GM23338 (cell line): ENCODE results near the gene FIP1L1. TPM values are rescaled to one million over a fixed set of nuclear protein-coding genes. Genes with fewer than 3 reads are reported as not detected.

ENCODE experiments used
- ATAC-seq: fragments of 200-7000 bp; cut with Tn5 transposase; 3 replicates; pipeline ENCODE4 v1.9.1; 2020
- DNase-seq: peaks from one replicate; pipeline ENCODE4 v3.0.0-alpha.2; 2015; ENCODE audit warnings: low spot score
- H2AFZ ChIP-seq: fragments of 200-600 bp; sonication (generic); 2 replicates; pipeline ENCODE4 v1.8.0; 2016; ENCODE audit warnings: antibody characterized with exemption, mild to moderate bottlenecking, moderate library complexity
- H3F3A ChIP-seq: fragments of 200-600 bp; sonication (generic); replicated peaks from 2 replicates; pipeline ENCODE4 v1.8.0; 2017; ENCODE audit warnings: antibody characterized with exemption, mixed run types, low read depth
- H3K27ac ChIP-seq: fragments of 200-600 bp; sonication (generic); 2 replicates; pipeline ENCODE4 v1.6.1; 2016; ENCODE audit warnings: low read depth
- H3K27me3 ChIP-seq: fragments of 200-600 bp; sonication (generic); 2 replicates; pipeline ENCODE4 v1.8.0; 2016; ENCODE audit warnings: mild to moderate bottlenecking, mixed run types, moderate library complexity; ENCODE audit not compliant: insufficient read depth
- H3K36me3 ChIP-seq: fragments of 200-600 bp; sonication (generic); 2 replicates; pipeline ENCODE4 v1.8.0; 2016; ENCODE audit warnings: mild to moderate bottlenecking; ENCODE audit not compliant: insufficient read depth
- H3K4me1 ChIP-seq: fragments of 200-600 bp; sonication (generic); 2 replicates; pipeline ENCODE4 v1.8.0; 2016; ENCODE audit warnings: mild to moderate bottlenecking, moderate library complexity; ENCODE audit not compliant: insufficient read depth
- H3K4me2 ChIP-seq: fragments of 200-600 bp; sonication (generic); 2 replicates; pipeline ENCODE4 v1.7.1; 2017; ENCODE audit warnings: mixed run types
- H3K4me3 ChIP-seq: fragments of 200-600 bp; sonication (generic); 2 replicates; pipeline ENCODE4 v1.6.1; 2016; ENCODE audit warnings: mixed run types
- H3K79me2 ChIP-seq: fragments of 200-600 bp; sonication (generic); replicated peaks from 2 replicates; pipeline ENCODE4 v1.8.0; 2017; ENCODE audit warnings: mild to moderate bottlenecking; ENCODE audit not compliant: insufficient read depth
- H3K9me2 ChIP-seq: fragments of 200-600 bp; sonication (generic); 2 replicates; pipeline ENCODE4 v1.8.0; 2017; ENCODE audit not compliant: insufficient read depth
- H4K20me1 ChIP-seq: fragments of 200-600 bp; sonication (generic); replicated peaks from 2 replicates; pipeline ENCODE4 v1.8.0; 2017; ENCODE audit warnings: mild to moderate bottlenecking; ENCODE audit not compliant: insufficient read depth
- H3K27ac Mint-ChIP-seq: 2 replicates; pipeline ENCODE4 v1.8.0; 2020; ENCODE audit warnings: inconsistent platforms, mild to moderate bottlenecking, moderate library complexity, mixed read lengths
- H3K27me3 Mint-ChIP-seq: 3 replicates; pipeline ENCODE4 v1.8.0; 2022; ENCODE audit warnings: low read depth, mild to moderate bottlenecking, moderate library complexity, mixed read lengths, inconsistent platforms; ENCODE audit not compliant: insufficient read depth, poor library complexity
- H3K36me3 Mint-ChIP-seq: 3 replicates; pipeline ENCODE4 v1.8.0; 2021; ENCODE audit warnings: low read depth, mild to moderate bottlenecking, inconsistent platforms, moderate library complexity, mixed read lengths
- H3K4me1 Mint-ChIP-seq: 3 replicates; pipeline ENCODE4 v1.8.0; 2020; ENCODE audit warnings: mild to moderate bottlenecking, inconsistent platforms, mixed read lengths
- H3K4me3 Mint-ChIP-seq: 3 replicates; pipeline ENCODE4 v1.8.0; 2021; ENCODE audit warnings: moderate library complexity, mild to moderate bottlenecking, inconsistent platforms, mixed read lengths
- H3K9me3 Mint-ChIP-seq: 3 replicates; pipeline ENCODE4 v1.8.0; 2020; ENCODE audit warnings: moderate library complexity, mild to moderate bottlenecking, inconsistent platforms, mixed read lengths
- EZH2 ChIP-seq: fragments of 200-600 bp; sonication (generic); IDR thresholded peaks from one replicate; pipeline ENCODE4 v1.8.0; 2017; ENCODE audit warnings: antibody characterized with exemption, mild to moderate bottlenecking, low read depth; ENCODE audit not compliant: unreplicated experiment
- REST ChIP-seq: IDR thresholded peaks from one replicate; pipeline ENCODE4 v1.6.1; 2018; ENCODE audit warnings: antibody characterized with exemption; ENCODE audit not compliant: unreplicated experiment
- ZNF114 ChIP-seq: fragments of 250-450 bp; sonication (Bioruptor Pico); IDR thresholded peaks from 2 replicates; pipeline ENCODE4 v1.5.0; 2020; ENCODE audit warnings: mild to moderate bottlenecking, moderate library complexity
- ZNF331 ChIP-seq: fragments of 250-450 bp; sonication (Bioruptor Pico); IDR thresholded peaks from 2 replicates; pipeline ENCODE4 v1.5.0; 2020; ENCODE audit warnings: low read depth, mild to moderate bottlenecking, moderate library complexity
- polyA plus RNA-seq: library from polyadenylated mRNA; unstranded; fragments of >200 nt; fragmentation: Nextera tagmentation; extraction: Ambion mirVana; gene quantifications from 2 replicates; pipeline ENCODE4 v1.2.1, GENCODE V29; 2016
- total RNA-seq: library from RNA; depleted of rRNA; stranded (reverse); fragments of >200 nt; shearing (Covaris generic); gene quantifications from 2 replicates; pipeline ENCODE4 v1.2.3, GENCODE V29; 2014
- TF ChIP-seq, protein P1 (sequence below): fragments of 250-450 bp; sonication (Bioruptor Pico); IDR thresholded peaks from 2 replicates; pipeline ENCODE4 v1.5.0; 2020; ENCODE audit warnings: mild to moderate bottlenecking, moderate library complexity

FIP1L1 gene
- total and polyA plus RNA-seq, 2 experiments from 2014 or later: 43.3 to 54.0 TPM

GRCh38 chr4:53374777-53375258, 2.6 kb upstream of the FIP1L1 start (continued):
- TF ChIP-seq, protein P1, sequence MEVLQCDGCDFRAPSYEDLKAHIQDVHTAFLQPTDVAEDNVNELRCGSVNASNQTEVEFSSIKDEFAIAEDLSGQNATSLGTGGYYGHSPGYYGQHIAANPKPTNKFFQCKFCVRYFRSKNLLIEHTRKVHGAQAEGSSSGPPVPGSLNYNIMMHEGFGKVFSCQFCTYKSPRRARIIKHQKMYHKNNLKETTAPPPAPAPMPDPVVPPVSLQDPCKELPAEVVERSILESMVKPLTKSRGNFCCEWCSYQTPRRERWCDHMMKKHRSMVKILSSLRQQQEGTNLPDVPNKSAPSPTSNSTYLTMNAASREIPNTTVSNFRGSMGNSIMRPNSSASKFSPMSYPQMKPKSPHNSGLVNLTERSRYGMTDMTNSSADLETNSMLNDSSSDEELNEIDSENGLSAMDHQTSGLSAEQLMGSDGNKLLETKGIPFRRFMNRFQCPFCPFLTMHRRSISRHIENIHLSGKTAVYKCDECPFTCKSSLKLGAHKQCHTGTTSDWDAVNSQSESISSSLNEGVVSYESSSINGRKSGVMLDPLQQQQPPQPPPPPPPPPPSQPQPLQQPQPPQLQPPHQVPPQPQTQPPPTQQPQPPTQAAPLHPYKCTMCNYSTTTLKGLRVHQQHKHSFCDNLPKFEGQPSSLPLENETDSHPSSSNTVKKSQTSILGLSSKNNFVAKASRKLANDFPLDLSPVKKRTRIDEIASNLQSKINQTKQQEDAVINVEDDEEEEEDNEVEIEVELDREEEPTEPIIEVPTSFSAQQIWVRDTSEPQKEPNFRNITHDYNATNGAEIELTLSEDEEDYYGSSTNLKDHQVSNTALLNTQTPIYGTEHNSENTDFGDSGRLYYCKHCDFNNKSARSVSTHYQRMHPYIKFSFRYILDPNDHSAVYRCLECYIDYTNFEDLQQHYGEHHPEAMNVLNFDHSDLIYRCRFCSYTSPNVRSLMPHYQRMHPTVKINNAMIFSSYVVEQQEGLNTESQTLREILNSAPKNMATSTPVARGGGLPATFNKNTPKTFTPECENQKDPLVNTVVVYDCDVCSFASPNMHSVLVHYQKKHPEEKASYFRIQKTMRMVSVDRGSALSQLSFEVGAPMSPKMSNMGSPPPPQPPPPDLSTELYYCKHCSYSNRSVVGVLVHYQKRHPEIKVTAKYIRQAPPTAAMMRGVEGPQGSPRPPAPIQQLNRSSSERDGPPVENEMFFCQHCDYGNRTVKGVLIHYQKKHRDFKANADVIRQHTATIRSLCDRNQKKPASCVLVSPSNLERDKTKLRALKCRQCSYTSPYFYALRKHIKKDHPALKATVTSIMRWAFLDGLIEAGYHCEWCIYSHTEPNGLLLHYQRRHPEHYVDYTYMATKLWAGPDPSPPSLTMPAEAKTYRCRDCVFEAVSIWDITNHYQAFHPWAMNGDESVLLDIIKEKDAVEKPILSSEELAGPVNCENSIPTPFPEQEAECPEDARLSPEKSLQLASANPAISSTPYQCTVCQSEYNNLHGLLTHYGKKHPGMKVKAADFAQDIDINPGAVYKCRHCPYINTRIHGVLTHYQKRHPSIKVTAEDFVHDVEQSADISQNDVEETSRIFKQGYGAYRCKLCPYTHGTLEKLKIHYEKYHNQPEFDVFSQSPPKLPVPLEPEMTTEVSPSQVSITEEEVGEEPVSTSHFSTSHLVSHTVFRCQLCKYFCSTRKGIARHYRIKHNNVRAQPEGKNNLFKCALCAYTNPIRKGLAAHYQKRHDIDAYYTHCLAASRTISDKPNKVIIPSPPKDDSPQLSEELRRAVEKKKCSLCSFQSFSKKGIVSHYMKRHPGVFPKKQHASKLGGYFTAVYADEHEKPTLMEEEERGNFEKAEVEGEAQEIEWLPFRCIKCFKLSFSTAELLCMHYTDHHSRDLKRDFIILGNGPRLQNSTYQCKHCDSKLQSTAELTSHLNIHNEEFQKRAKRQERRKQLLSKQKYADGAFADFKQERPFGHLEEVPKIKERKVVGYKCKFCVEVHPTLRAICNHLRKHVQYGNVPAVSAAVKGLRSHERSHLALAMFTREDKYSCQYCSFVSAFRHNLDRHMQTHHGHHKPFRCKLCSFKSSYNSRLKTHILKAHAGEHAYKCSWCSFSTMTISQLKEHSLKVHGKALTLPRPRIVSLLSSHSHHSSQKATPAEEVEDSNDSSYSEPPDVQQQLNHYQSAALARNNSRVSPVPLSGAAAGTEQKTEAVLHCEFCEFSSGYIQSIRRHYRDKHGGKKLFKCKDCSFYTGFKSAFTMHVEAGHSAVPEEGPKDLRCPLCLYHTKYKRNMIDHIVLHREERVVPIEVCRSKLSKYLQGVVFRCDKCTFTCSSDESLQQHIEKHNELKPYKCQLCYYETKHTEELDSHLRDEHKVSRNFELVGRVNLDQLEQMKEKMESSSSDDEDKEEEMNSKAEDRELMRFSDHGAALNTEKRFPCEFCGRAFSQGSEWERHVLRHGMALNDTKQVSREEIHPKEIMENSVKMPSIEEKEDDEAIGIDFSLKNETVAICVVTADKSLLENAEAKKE (CRISPR knock-in tag): no peak
- TF ChIP-seq EZH2 (no peak), REST (no peak), ZNF114 (CRISPR knock-in tag) (no peak)

DNA sequence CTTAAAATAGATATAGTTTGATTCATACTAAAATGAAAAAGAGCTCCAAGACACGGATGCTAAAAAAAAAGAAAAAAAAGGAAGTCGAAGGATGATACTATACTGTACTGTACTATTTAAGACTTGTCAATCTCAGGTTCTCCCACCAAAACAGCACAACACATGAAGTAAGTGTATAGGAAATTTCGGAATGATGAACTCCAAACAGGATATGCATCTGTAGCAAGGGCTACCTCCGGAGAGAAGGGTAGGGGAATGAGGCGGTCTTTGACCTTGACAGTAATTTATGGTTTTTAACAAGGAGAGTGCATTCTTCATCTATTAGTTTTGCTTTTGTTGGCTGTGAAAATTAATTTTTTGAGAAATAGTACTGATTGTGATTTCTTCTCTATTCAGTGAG, 541 bp upstream of the FIP1L1 start:
- no peak overlapping the region for H3K27ac ChIP-seq
- H3K4me1 ChIP-seq: peaks cover 4% of the 10 kb centered on the region; the same call in 1 of the 2 replicates
- 0 out of 3 replicates have a peak, but pooled peaks have one; percentile 8 for ATAC-seq
- Mint-ChIP-seq H3K9me3 (no peaks in the 10 kb centered on the region), H3K27ac (0 out of 2 replicates have a peak overlapping the region, but pooled peaks have one; percentile 59), H3K27me3 (peaks cover 11% of the 10 kb centered on the region), H3K4me3 (peak overlapping the region; percentile 94), H3K4me1 (peaks cover 12% of the 10 kb centered on the region), H3K36me3 (peaks cover 2% of the 10 kb centered on the region)
- H3K27me3 ChIP-seq: no peaks in the 10 kb centered on the region
- no peaks in the 10 kb centered on the region for H3K36me3 ChIP-seq
- H4K20me1 ChIP-seq: peaks cover 13% of the 10 kb centered on the region; the same call in 1 of the 2 replicates
- peak; percentile 4 for DNase-seq
- H3K9me2 ChIP-seq: no peaks in the 10 kb centered on the region
- H2AFZ ChIP-seq: peak overlapping the region; percentile 85
- H3F3A ChIP-seq: no peaks in the 10 kb centered on the region
- peak overlapping the region; percentile 97 for H3K4me2 ChIP-seq
- peak overlapping the region; percentile 94 for H3K4me3 ChIP-seq
- peaks cover 44% of the 10 kb centered on the region for H3K79me2 ChIP-seq
- TF ChIP-seq, protein P1 (CRISPR knock-in tag): no peak
- TF ChIP-seq ZNF114 (CRISPR knock-in tag) (no peak), ZNF331 (CRISPR knock-in tag) (no peak)
